OCI-LY1 (cell line): ENCODE data around the gene DEPDC5.

Source experiments
- H2AFZ ChIP-seq: fragments of 200-600 bp; sonication (generic), shearing (Covaris generic); 2 replicates; pipeline ENCODE4 v1.6.0; 2014; ENCODE audit warnings: antibody characterized with exemption, mild to moderate bottlenecking, low read length
- H3F3A ChIP-seq: fragments of 200-600 bp; sonication (generic), shearing (Covaris generic); 2 replicates; pipeline ENCODE4 v1.6.0; 2014; ENCODE audit warnings: mild to moderate bottlenecking, antibody characterized with exemption, low read length, moderate library complexity; ENCODE audit not compliant: insufficient read depth
- H3K27ac ChIP-seq: fragments of 200-600 bp; sonication (generic); 2 replicates; pipeline ENCODE4 v1.5.1; 2014; ENCODE audit warnings: low read length, mixed run types, mild to moderate bottlenecking, low read depth; ENCODE audit not compliant: poor library complexity, severe bottlenecking
- H3K27me3 ChIP-seq: fragments of 200-600 bp; sonication (generic); 2 replicates; pipeline ENCODE4 v1.6.0; 2014; ENCODE audit warnings: antibody characterized with exemption, mild to moderate bottlenecking, low read length, moderate library complexity; ENCODE audit not compliant: insufficient read depth
- H3K36me3 ChIP-seq: fragments of 200-600 bp; sonication (generic); 2 replicates; pipeline ENCODE4 v1.6.1; 2014; ENCODE audit warnings: mild to moderate bottlenecking, antibody characterized with exemption, low read length, moderate library complexity, mixed read lengths; ENCODE audit not compliant: insufficient read depth
- H3K4me1 ChIP-seq: fragments of 200-600 bp; sonication (generic); 2 replicates; pipeline ENCODE4 v1.5.1; 2014; ENCODE audit warnings: mild to moderate bottlenecking, low read length, moderate library complexity; ENCODE audit not compliant: insufficient read depth, severe bottlenecking
- H3K4me2 ChIP-seq: fragments of 200-600 bp; sonication (generic), shearing (Covaris generic); 2 replicates; pipeline ENCODE4 v1.6.1; 2014; ENCODE audit warnings: low read length
- H3K4me3 ChIP-seq: fragments of 200-600 bp; sonication (generic); 2 replicates; pipeline ENCODE4 v1.5.1; 2014; ENCODE audit warnings: low read length, low read depth, mild to moderate bottlenecking, mixed read lengths; ENCODE audit not compliant: poor library complexity, severe bottlenecking
- H3K79me2 ChIP-seq: fragments of 200-600 bp; shearing (Covaris generic); 2 replicates; pipeline ENCODE4 v1.6.1; 2016; ENCODE audit warnings: mixed run types, low read length, mixed read lengths; ENCODE audit not compliant: insufficient read depth
- H3K9ac ChIP-seq: fragments of 200-600 bp; sonication (generic), shearing (Covaris generic); 2 replicates; pipeline ENCODE4 v1.6.1; 2014; ENCODE audit warnings: mild to moderate bottlenecking, low read length, mixed read lengths
- H3K9me2 ChIP-seq: fragments of 200-600 bp; sonication (generic), shearing (Covaris generic); 2 replicates; pipeline ENCODE4 v1.6.1; 2014; ENCODE audit warnings: low read depth, mild to moderate bottlenecking, low read length, mixed read lengths
- H3K9me3 ChIP-seq: fragments of 200-600 bp; shearing (Covaris generic); 2 replicates; pipeline ENCODE4 v1.6.1; 2014; ENCODE audit warnings: low read length, mixed read lengths
- H4K20me1 ChIP-seq: fragments of 200-600 bp; sonication (generic), shearing (Covaris generic); 2 replicates; pipeline ENCODE4 v1.6.0; 2016; ENCODE audit warnings: mild to moderate bottlenecking, low read length; ENCODE audit not compliant: insufficient read depth
- EZH2 ChIP-seq: fragments of 200-600 bp; sonication (generic), shearing (Covaris generic); IDR thresholded peaks from 2 replicates; pipeline ENCODE4 v1.8.0; 2017; ENCODE audit warnings: borderline replicate concordance, mixed run types, mild to moderate bottlenecking, antibody characterized with exemption, low read length, moderate library complexity, mixed read lengths
- TF ChIP-seq, protein P1 (sequence below): fragments of 200-600 bp; sonication (generic), shearing (Covaris generic); IDR thresholded peaks from 2 replicates; pipeline ENCODE4 v1.5.1; 2017; ENCODE audit warnings: mild to moderate bottlenecking, antibody characterized with exemption, low read length, moderate library complexity, mixed read lengths

DEPDC5 gene

DNA sequence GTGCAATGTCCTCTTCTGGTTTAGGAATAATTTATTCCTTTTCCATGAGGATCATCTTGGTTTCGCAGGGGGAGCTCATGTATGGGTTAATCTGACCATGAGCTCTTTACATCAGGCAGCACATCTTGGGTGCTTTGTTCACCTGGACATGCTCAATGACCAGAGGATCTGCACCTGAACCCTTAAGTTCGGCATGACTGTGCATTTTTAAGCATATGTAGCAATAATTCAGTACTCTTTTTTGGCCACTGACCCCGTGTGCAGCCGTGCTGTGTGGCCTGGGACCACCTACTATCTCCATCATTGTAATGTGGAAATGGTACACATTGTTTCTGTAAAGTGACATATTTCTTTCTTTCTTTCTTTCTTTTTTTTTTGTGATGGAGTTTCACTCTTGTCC is 62.9 kb downstream of the DEPDC5 start:
- H3K27ac ChIP-seq, result no peak overlapping the region
- no peak overlapping the region for H2AFZ ChIP-seq
- H3K36me3 ChIP-seq, result peaks cover 93% of the 10 kb centered on the region
- no peaks in the 10 kb centered on the region for H3F3A ChIP-seq
- H4K20me1 ChIP-seq, result no peaks in the 10 kb centered on the region
- H3K9ac ChIP-seq, result no peak overlapping the region
- TF ChIP-seq, protein P1, sequence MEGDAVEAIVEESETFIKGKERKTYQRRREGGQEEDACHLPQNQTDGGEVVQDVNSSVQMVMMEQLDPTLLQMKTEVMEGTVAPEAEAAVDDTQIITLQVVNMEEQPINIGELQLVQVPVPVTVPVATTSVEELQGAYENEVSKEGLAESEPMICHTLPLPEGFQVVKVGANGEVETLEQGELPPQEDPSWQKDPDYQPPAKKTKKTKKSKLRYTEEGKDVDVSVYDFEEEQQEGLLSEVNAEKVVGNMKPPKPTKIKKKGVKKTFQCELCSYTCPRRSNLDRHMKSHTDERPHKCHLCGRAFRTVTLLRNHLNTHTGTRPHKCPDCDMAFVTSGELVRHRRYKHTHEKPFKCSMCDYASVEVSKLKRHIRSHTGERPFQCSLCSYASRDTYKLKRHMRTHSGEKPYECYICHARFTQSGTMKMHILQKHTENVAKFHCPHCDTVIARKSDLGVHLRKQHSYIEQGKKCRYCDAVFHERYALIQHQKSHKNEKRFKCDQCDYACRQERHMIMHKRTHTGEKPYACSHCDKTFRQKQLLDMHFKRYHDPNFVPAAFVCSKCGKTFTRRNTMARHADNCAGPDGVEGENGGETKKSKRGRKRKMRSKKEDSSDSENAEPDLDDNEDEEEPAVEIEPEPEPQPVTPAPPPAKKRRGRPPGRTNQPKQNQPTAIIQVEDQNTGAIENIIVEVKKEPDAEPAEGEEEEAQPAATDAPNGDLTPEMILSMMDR, result no peak
- no peak for TF ChIP-seq EZH2
- no peaks in the 10 kb centered on the region for H3K9me2 ChIP-seq
- H3K27me3 ChIP-seq, result no peaks in the 10 kb centered on the region
- no peaks in the 10 kb centered on the region for H3K4me1 ChIP-seq
- no peaks in the 10 kb centered on the region for H3K9me3 ChIP-seq
- no peaks in the 10 kb centered on the region for H3K79me2 ChIP-seq
- H3K4me2 ChIP-seq, result no peak overlapping the region
- H3K4me3 ChIP-seq, result no peak overlapping the region

DNA sequence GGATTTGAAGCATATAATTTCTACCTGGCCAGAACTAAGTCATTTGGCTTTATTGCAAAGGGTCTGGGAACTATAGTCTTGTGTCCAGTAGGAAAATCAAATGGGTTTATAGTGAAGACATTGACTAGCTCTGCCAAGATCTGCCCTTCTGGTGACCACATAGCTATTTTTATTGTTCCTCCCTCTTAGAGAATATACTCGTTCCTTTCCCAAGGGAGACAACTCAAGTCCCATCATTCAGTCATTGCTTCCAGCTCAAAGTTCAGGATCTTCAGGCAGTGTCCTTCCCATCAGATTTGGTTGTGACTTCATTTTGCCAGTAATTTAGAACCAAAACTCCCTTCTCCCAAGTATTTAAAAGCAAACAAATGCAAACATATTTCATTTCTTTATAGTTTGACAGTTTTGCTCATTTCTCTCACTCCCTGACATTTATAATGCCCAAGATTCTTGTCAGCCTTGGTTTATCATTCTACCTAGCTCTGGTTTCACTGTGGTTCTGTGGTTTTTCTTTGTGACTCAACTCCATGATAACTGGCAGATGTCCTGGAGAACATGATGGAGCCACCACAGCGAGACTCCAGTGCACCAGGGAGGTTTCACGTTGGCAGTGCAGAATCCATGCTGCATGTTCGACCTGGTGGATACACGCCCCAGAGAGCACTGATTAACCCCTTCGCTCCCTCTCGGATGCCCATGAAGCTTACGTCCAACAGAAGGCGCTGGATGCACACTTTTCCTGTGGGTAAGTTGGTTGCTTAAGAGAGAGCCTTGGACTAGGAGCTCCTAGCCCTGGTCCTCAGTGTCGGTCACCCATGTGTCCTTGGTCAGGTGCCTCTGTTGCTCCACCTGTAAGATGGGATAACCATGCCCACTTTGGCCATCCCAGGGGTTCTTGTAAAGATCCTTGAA is 64.9 kb downstream of the DEPDC5 start:
- no peak overlapping the region for H3K4me2 ChIP-seq

DNA sequence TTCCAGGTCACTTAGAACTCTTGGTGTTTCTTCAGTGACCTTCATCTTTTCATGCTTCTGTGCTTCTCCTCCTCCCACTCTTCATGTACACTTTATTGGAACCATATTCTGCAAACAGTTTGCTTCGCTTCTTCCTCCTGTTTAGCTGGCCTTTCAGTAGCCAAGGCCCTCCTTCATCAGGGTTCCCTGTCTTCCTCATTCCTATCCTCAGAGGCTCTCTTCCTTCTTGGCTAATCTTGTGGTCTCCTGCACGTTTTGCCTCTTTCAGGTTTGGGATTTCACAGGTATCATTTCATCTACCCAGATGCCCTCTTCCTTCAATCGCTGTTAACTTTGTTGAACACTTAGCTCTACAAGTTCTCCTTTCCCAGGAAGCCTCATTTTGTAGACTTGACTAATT is 66.8 kb downstream of the DEPDC5 start:
- Histone ChIP-seq H3K27me3 (no peaks in the 10 kb centered on the region), H3K36me3 (peaks cover 91% of the 10 kb centered on the region)

More for the DNA sequence above, 64.9 kb downstream of the DEPDC5 start:
- no peak overlapping the region for H2AFZ ChIP-seq
- H3K27me3 ChIP-seq, result no peaks in the 10 kb centered on the region
- no peak overlapping the region for H3K27ac ChIP-seq
- no peaks in the 10 kb centered on the region for H3K79me2 ChIP-seq
- no peak for TF ChIP-seq EZH2
- TF ChIP-seq, protein P1, result no peak
- no peak overlapping the region for H3K4me3 ChIP-seq
- H4K20me1 ChIP-seq, result no peaks in the 10 kb centered on the region
- no peaks in the 10 kb centered on the region for H3K9me3 ChIP-seq
- H3K4me1 ChIP-seq, result no peaks in the 10 kb centered on the region
- no peaks in the 10 kb centered on the region for H3K9me2 ChIP-seq
- H3F3A ChIP-seq, result no peaks in the 10 kb centered on the region
- no peak overlapping the region for H3K9ac ChIP-seq
- H3K36me3 ChIP-seq, result peaks cover 95% of the 10 kb centered on the region

More for the DNA sequence above, 66.8 kb downstream of the DEPDC5 start:
- H3K4me3 ChIP-seq, result no peak overlapping the region
- no peaks in the 10 kb centered on the region for H3K4me1 ChIP-seq
- TF ChIP-seq EZH2, result no peak
- TF ChIP-seq, protein P1, result no peak
- H3K27ac ChIP-seq, result no peak overlapping the region
- H2AFZ ChIP-seq, result no peak overlapping the region
- no peaks in the 10 kb centered on the region for H4K20me1 ChIP-seq
- no peak overlapping the region for H3K4me2 ChIP-seq
- no peak overlapping the region for H3K9ac ChIP-seq
- H3K9me2 ChIP-seq, result no peaks in the 10 kb centered on the region
- no peaks in the 10 kb centered on the region for H3K9me3 ChIP-seq
- H3F3A ChIP-seq, result no peaks in the 10 kb centered on the region
- H3K79me2 ChIP-seq, result no peaks in the 10 kb centered on the region
